ENCODE data around the gene CARD19. TPM values are rescaled to one million over a fixed set of nuclear protein-coding genes. Genes with fewer than 3 reads are reported as not detected.

Gene CARD19
- total RNA-seq, 4 donors from 2014 or later, result 23.7 to 71.4 (median 40.9) TPM

- Histone ChIP-seq H3K4me3 (peak overlapping the region in 1 of 2 donors; percentile 66), H3K27me3 (no peaks in the 10 kb centered on the region), H3K27ac (peak overlapping the region; percentile 94 to 98), H3K4me1 (peaks cover 3 to 26% of the 10 kb centered on the region in 2 donors), H3K36me3 (no peaks in the 10 kb centered on the region), H3K9me3 (no peaks in the 10 kb centered on the region)
- intact Hi-C loops (cut with DNase I; ENCODE audit: low total_unique reads), result no loop called here
- peak in 1 of 2 donors; percentile 15 for DNase-seq
- no peak for TF ChIP-seq POLR2A (IDR thresholded peaks at IDR 0.05)
- TF ChIP-seq CTCF (IDR thresholded peaks at IDR 0.05), result no peak
Measured at GRCh38 chr9:93131599-93132286, 35.7 kb downstream of the CARD19 start.

GRCh38 chr9:93132287-93132927, 36.4 kb downstream of the CARD19 start:
- Histone ChIP-seq H3K4me3 (peak overlapping the region; percentile 66 to 75), H3K36me3 (no peaks in the 10 kb centered on the region), H3K4me1 (peaks cover 3 to 20% of the 10 kb centered on the region in 2 donors), H3K9me3 (no peaks in the 10 kb centered on the region), H3K27me3 (no peaks in the 10 kb centered on the region), H3K27ac (peak overlapping the region; percentile 94 to 98)
- intact Hi-C loops (cut with DNase I; ENCODE audit: low total_unique reads), result no loop called here
- TF ChIP-seq POLR2A (IDR thresholded peaks at IDR 0.05), result peak in 1 of 2 donors; percentile 30
- no peak for TF ChIP-seq CTCF (IDR thresholded peaks at IDR 0.05)
- peak; percentile 47 to 81 for DNase-seq

- Histone ChIP-seq H3K36me3 (no peaks in the 10 kb centered on the region), H3K9me3 (no peaks in the 10 kb centered on the region), H3K27ac (peak overlapping the region; percentile 94 to 98), H3K4me1 (peaks cover 3 to 20% of the 10 kb centered on the region in 2 donors), H3K4me3 (peak overlapping the region; percentile 66 to 75), H3K27me3 (no peaks in the 10 kb centered on the region)
- TF ChIP-seq CTCF (IDR thresholded peaks at IDR 0.05), result no peak
- TF ChIP-seq POLR2A (IDR thresholded peaks at IDR 0.05), result no peak
- DNase-seq, result peak; percentile 46 to 52
- intact Hi-C loops (cut with DNase I; ENCODE audit: low total_unique reads), result no loop called here
Measured at GRCh38 chr9:93132946-93133680, 37.1 kb downstream of the CARD19 start.

GRCh38 chr9:93133681-93134014, 37.6 kb downstream of the CARD19 start:
- no peaks in the 10 kb centered on the region for H3K27me3 ChIP-seq
- peak overlapping the region; percentile 66 to 75 for H3K4me3 ChIP-seq
- peak overlapping the region; percentile 94 to 98 for H3K27ac ChIP-seq
- TF ChIP-seq CTCF (IDR thresholded peaks at IDR 0.05), result no peak
- no peak for TF ChIP-seq POLR2A (IDR thresholded peaks at IDR 0.05)
- H3K4me1 ChIP-seq, result peaks cover 3 to 20% of the 10 kb centered on the region in 2 donors
- H3K36me3 ChIP-seq, result no peaks in the 10 kb centered on the region
- DNase-seq, result peak; percentile 83 to 88
- H3K9me3 ChIP-seq, result no peaks in the 10 kb centered on the region
- intact Hi-C loops (cut with DNase I; ENCODE audit: low total_unique reads), result no loop called here
